Measurements from ENCODE around the gene OR6C6. TPM values are rescaled to one million over a fixed set of nuclear protein-coding genes. Genes with fewer than 3 reads are reported as not detected.

Gene OR6C6
- not detected in 2 replicates for total RNA-seq

DNA sequence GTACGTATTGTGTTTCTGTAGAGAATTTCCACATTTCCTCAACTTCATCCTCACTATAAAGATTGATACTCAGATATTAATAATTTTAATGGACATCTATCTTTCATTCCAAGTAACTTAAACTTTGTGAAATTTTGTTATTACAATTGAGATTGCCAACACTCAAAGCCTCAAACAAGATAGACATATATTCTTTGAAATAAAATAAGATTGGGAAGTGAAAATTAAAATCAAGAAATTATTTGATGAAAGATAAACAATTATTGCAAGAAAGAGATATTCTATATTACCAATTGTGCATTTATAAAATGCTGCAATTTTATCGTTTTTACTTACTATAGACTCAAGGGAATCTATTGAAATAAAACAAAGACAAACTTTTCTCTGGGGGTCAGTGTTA lies at the start of gene OR6C6:
Gene OR6C6 (minus strand): TSS at position 101 of the 400 bp plus-strand sequence. CDS start 1,337 bp downstream, outside the sequence.

DNA sequence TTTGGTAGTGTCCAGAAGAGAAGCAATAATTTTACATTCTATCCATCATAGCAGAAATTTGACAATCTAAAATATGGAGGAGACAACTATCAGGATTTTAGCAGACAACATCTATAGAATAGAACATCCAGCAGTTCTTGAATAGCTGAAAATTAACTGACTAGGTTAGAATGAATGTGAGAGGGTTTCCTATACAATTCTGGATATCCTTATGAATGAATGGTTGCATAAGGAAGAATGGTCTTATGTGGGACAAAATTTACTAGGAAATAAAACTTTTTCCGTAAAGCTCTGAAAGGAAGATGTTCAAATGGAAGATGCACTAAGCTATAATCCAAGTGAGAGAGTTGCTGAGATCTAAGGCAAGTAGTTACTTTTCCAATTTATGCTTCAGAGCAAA lies 34.1 kb upstream of the OR6C6 start, which contains the start of gene OR6C3:
Gene OR6C3 (plus strand): TSS at position 301 of the 400 bp plus-strand sequence. CDS start 955 bp downstream, outside the sequence.

DNA sequence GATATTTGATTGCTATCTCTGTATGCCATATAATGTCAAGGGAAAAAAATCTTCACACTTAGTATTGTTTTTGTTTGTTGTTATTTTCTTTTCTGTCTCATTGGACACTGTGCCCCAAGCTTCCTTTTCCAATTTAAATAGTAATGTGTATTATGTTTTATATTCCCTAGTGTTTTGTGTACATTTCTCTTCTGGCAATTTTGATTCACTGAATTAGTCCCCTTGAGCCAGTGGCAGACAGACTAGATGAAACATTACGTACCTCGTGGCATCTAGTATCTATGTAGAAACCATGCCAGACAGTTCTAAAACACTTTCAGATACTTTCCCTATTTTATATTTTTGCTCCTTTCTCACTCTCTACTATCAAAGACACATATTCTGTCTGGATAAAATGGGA lies 17.7 kb upstream of the OR6C6 start, which contains the start of gene OR6C1:
Gene OR6C1 (plus strand): TSS at position 301 of the 400 bp plus-strand sequence. CDS start 6,257 bp downstream, outside the sequence.

DNA sequence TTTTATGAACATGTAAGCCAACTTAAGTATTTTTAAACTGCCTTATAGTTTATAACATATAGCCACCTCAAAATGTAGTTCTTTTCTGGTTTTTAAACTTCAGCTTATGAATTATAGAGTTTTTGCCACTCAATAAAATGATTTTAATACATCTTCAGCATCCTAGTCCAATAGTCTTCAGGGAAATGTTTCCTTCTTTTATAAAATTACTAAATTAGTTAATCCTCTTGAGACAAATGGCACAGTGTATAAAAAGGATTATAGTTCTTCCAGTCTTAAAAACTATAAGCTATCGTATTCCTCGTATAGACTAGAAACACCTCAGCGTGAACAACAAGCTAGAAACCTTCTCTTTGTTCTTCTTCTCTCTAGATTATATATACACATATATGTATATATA lies 52.1 kb downstream of the OR6C6 start, which contains the start of gene OR6C74:
Gene OR6C74 (plus strand): TSS at position 301 of the 400 bp plus-strand sequence. CDS start 2,679 bp downstream, outside the sequence.

Other genes starting within 250 kb of the OR6C6 start
- not detected in 2 replicates for gene OR9K2, start 170.2 kb downstream of the OR6C6 start, total RNA-seq
- not detected in 2 replicates for gene OR10A7, start 75.5 kb downstream of the OR6C6 start, total RNA-seq
- gene OR6C74, start 52.0 kb downstream of the OR6C6 start, total RNA-seq: not detected in 2 replicates
- not detected in 2 replicates for gene OR6C1, start 17.8 kb upstream of the OR6C6 start, total RNA-seq
- gene OR6C3, start 34.2 kb upstream of the OR6C6 start, total RNA-seq: not detected in 2 replicates
- not detected in 2 replicates for gene OR6C75, start 66.4 kb upstream of the OR6C6 start, total RNA-seq
- gene OR6C65, start 104.0 kb upstream of the OR6C6 start, total RNA-seq: not detected in 2 replicates
- gene OR6C76, start 129.7 kb upstream of the OR6C6 start, total RNA-seq: not detected in 2 replicates
- gene OR6C2, start 147.5 kb upstream of the OR6C6 start, total RNA-seq: not detected in 2 replicates
- not detected in 2 replicates for gene OR6C70, start 173.6 kb upstream of the OR6C6 start, total RNA-seq
- not detected in 2 replicates for gene OR6C68, start 195.8 kb upstream of the OR6C6 start, total RNA-seq

Data from hair follicular keratinocyte (primary cell).